H9 (cell line): Measurements from ENCODE around the gene IFIH1. TPM values are rescaled to one million over a fixed set of nuclear protein-coding genes. Genes with fewer than 3 reads are reported as not detected.

Experiments used
- DNase-seq: peaks from one replicate; pipeline ENCODE4 v3.0.0-alpha.2; 2017
- H2AFZ ChIP-seq: one replicate; pipeline ENCODE4 v1.6.1; 2013; ENCODE audit warnings: mild to moderate bottlenecking, low read length, control low read depth, moderate library complexity
- H2AK5ac ChIP-seq: 2 replicates; pipeline ENCODE4 v1.6.1; 2013; ENCODE audit warnings: low read length, control low read depth, mixed read lengths; ENCODE audit not compliant: insufficient read length
- H2BK120ac ChIP-seq: one replicate; pipeline ENCODE4 v1.6.1; 2013; ENCODE audit warnings: low read depth, mild to moderate bottlenecking, low read length, control low read depth, inconsistent platforms; ENCODE audit not compliant: poor library complexity, severe bottlenecking
- H2BK12ac ChIP-seq: 2 replicates; pipeline ENCODE4 v1.6.1; 2013; ENCODE audit warnings: low read length, control low read depth, mixed read lengths, low read depth; ENCODE audit not compliant: insufficient read length
- H2BK15ac ChIP-seq: 2 replicates; pipeline ENCODE4 v1.6.1; 2013; ENCODE audit warnings: low read depth, low read length, control low read depth
- H2BK20ac ChIP-seq: one replicate; pipeline ENCODE4 v1.6.1; 2013; ENCODE audit warnings: low read depth, mild to moderate bottlenecking, low read length, control low read depth, inconsistent platforms; ENCODE audit not compliant: poor library complexity, severe bottlenecking
- H2BK5ac ChIP-seq: 2 replicates; pipeline ENCODE4 v1.6.1; 2013; ENCODE audit warnings: low read length, control low read depth, mixed read lengths; ENCODE audit not compliant: insufficient read length
- H3K14ac ChIP-seq: 2 replicates; pipeline ENCODE4 v1.6.1; 2013; ENCODE audit warnings: low read length, control low read depth; ENCODE audit not compliant: insufficient read depth
- H3K18ac ChIP-seq: 2 replicates; pipeline ENCODE4 v1.6.1; 2013; ENCODE audit warnings: low read depth, mild to moderate bottlenecking, mixed read lengths, low read length, control low read depth; ENCODE audit not compliant: insufficient read length
- H3K23ac ChIP-seq: 2 replicates; pipeline ENCODE4 v1.6.1; 2013; ENCODE audit warnings: low read length, control low read depth, mixed read lengths, low read depth; ENCODE audit not compliant: insufficient read length
- H3K23me2 ChIP-seq: 2 replicates; pipeline ENCODE4 v1.6.1; 2013; ENCODE audit warnings: low read depth, mild to moderate bottlenecking, mixed read lengths, low read length, control low read depth; ENCODE audit not compliant: insufficient read length, poor library complexity, severe bottlenecking
- H3K27ac ChIP-seq: 2 replicates; pipeline ENCODE4 v1.5.1; 2013; ENCODE audit warnings: low read length, control low read depth, mixed read lengths, low read depth; ENCODE audit not compliant: insufficient read length
- H3K27me3 ChIP-seq: 2 replicates; pipeline ENCODE4 v1.6.1; 2013; ENCODE audit warnings: low read length, control low read depth, inconsistent platforms; ENCODE audit not compliant: insufficient read depth
- H3K4ac ChIP-seq: 2 replicates; pipeline ENCODE4 v1.6.1; 2013; ENCODE audit warnings: low read depth, mild to moderate bottlenecking, control low read depth, inconsistent platforms, low read length, moderate library complexity
- H3K4me1 ChIP-seq: 2 replicates; pipeline ENCODE4 v1.6.1; 2013; ENCODE audit warnings: low read length, control low read depth, inconsistent platforms; ENCODE audit not compliant: insufficient read depth
- H3K4me2 ChIP-seq: 2 replicates; pipeline ENCODE4 v1.6.1; 2013; ENCODE audit warnings: low read length, control low read depth, mixed read lengths; ENCODE audit not compliant: insufficient read length, insufficient read depth
- H3K56ac ChIP-seq: 2 replicates; pipeline ENCODE4 v1.6.1; 2013; ENCODE audit warnings: low read depth, mild to moderate bottlenecking, mixed read lengths, low read length, control low read depth; ENCODE audit not compliant: insufficient read length
- H3K79me1 ChIP-seq: 2 replicates; pipeline ENCODE4 v1.6.1; 2013; ENCODE audit warnings: low read depth, mild to moderate bottlenecking, moderate library complexity, low read length, control low read depth, inconsistent platforms; ENCODE audit not compliant: insufficient read depth, poor library complexity, severe bottlenecking
- H3K79me2 ChIP-seq: 2 replicates; pipeline ENCODE4 v1.6.1; 2013; ENCODE audit warnings: low read length, control low read depth, inconsistent platforms; ENCODE audit not compliant: insufficient read depth
- H3K9ac ChIP-seq: 2 replicates; pipeline ENCODE4 v1.6.1; 2013; ENCODE audit warnings: low read length, control low read depth, mixed read lengths; ENCODE audit not compliant: insufficient read length; ENCODE audit errors: extremely low read depth
- H3K9me3 ChIP-seq: one replicate; pipeline ENCODE4 v1.6.1; 2013; ENCODE audit warnings: low read depth, low read length, inconsistent platforms; ENCODE audit not compliant: control insufficient read depth
- H3T11ph ChIP-seq: one replicate; pipeline ENCODE4 v1.6.1; 2013; ENCODE audit warnings: mild to moderate bottlenecking, low read length, control low read depth, inconsistent platforms
- H4K20me1 ChIP-seq: one replicate; pipeline ENCODE4 v1.6.1; 2013; ENCODE audit not compliant: control insufficient read depth, insufficient read length, insufficient read depth
- H4K5ac ChIP-seq: 2 replicates; pipeline ENCODE4 v1.6.1; 2013; ENCODE audit warnings: low read depth, mild to moderate bottlenecking, mixed read lengths, low read length, control low read depth; ENCODE audit not compliant: insufficient read length
- H4K8ac ChIP-seq: replicated peaks from 2 replicates; pipeline ENCODE4 v1.6.1; 2013; ENCODE audit warnings: low read length, control low read depth, mixed read lengths, low read depth; ENCODE audit not compliant: insufficient read length
- H4K91ac ChIP-seq: 2 replicates; pipeline ENCODE4 v1.6.1; 2013; ENCODE audit warnings: low read depth, mild to moderate bottlenecking, moderate library complexity, mixed read lengths, low read length, control low read depth; ENCODE audit not compliant: insufficient read length
- H3K27ac Mint-ChIP-seq, 3 experiments: 2 replicates in 2 of 3; 3 replicates in 1 of 3; pipeline ENCODE4 v1.8.0; 2020 to 2021; ENCODE audit warnings: mixed read lengths in 3 of 3, mild to moderate bottlenecking in 1 of 3, moderate library complexity in 1 of 3
- H3K27me3 Mint-ChIP-seq: 2 replicates; pipeline ENCODE4 v1.8.0; 2021; ENCODE audit warnings: low read depth, mild to moderate bottlenecking, moderate library complexity, mixed read lengths
- H3K36me3 Mint-ChIP-seq, 3 experiments: 2 replicates in 2 of 3; 3 replicates in 1 of 3; pipeline ENCODE4 v1.8.0; 2020 to 2021; ENCODE audit warnings: low read depth in 3 of 3, mixed read lengths in 3 of 3; ENCODE audit not compliant: insufficient read depth in 1 of 3
- H3K4me1 Mint-ChIP-seq, 2 experiments: 2 replicates each; pipeline ENCODE4 v1.8.0; 2020; ENCODE audit warnings: mixed read lengths in 2 of 2
- H3K4me3 Mint-ChIP-seq, 2 experiments: 2 replicates in 1 of 2; 3 replicates in 1 of 2; pipeline ENCODE4 v1.8.0; 2020 to 2021; ENCODE audit warnings: mild to moderate bottlenecking in 2 of 2, mixed read lengths in 2 of 2, moderate library complexity in 1 of 2
- H3K9me3 Mint-ChIP-seq, 2 experiments: 2 replicates in 1 of 2; 3 replicates in 1 of 2; pipeline ENCODE4 v1.8.0; 2020; ENCODE audit warnings: mild to moderate bottlenecking in 2 of 2, mixed read lengths in 2 of 2, moderate library complexity in 1 of 2
- CTCF ChIP-seq: fragments of 200-600 bp; sonication (generic); conservative IDR thresholded peaks from 3 replicates; pipeline ENCODE4 v1.8.0; 2021; ENCODE audit warnings: antibody characterized with exemption, mild to moderate bottlenecking
- WGBS: extraction: QIAGEN DNeasy Blood & Tissue Kit; methylation state at CpG from one replicate; pipeline ENCODE4 v1.1.7; 2013; ENCODE audit warnings: missing lambda C conversion rate, low lambda C conversion rate, mixed read lengths; ENCODE audit not compliant: insufficient read length; ENCODE audit errors: extremely low coverage; 5-methylcytosine and 5-hydroxymethylcytosine counted together
- total RNA-seq: library from RNA; stranded (reverse); gene quantifications from 2 replicates; pipeline ENCODE4 v1.2.1, GENCODE V29; 2021

IFIH1 gene
- total RNA-seq, 1 experiment from 2014 or later, result 0.81 TPM

GRCh38 chr2:162232671-162233070 is 85.8 kb downstream of the IFIH1 start:
- no peak overlapping the region for H3K4me2 ChIP-seq
- H2BK15ac ChIP-seq, result no peak overlapping the region

More at GRCh38 chr2:162232671-162233070, 85.8 kb downstream of the IFIH1 start:
- Histone ChIP-seq H3K56ac (no peak overlapping the region), H3K4me1 (no peaks in the 10 kb centered on the region), H2AK5ac (no peak overlapping the region), H3K27me3 (no peaks in the 10 kb centered on the region), H2BK12ac (no peak overlapping the region), H3K23me2 (no peaks in the 10 kb centered on the region), H3K9ac (no peak overlapping the region), H3K18ac (no peak overlapping the region), H3K79me2 (no peaks in the 10 kb centered on the region), H3K79me1 (no peaks in the 10 kb centered on the region), H2BK120ac (no peak overlapping the region), H3T11ph (no peak overlapping the region), H3K9me3 (no peaks in the 10 kb centered on the region), H3K14ac (no peak overlapping the region), H4K91ac (no peak overlapping the region), H2BK5ac (no peak overlapping the region), H3K23ac (no peak overlapping the region), H4K20me1 (no peaks in the 10 kb centered on the region), H4K8ac (no peak overlapping the region), H4K5ac (no peak overlapping the region), H2BK20ac (no peak overlapping the region), H2AFZ (no peak overlapping the region), H3K27ac (no peak overlapping the region), H3K4ac (no peak overlapping the region)
- Mint-ChIP-seq H3K4me1 (no peaks in the 10 kb centered on the region), H3K4me3 (no peak overlapping the region), H3K9me3 (peaks cover 0 to 5% of the 10 kb centered on the region in 2 experiments; a peak in 2 of 5 replicates), H3K27ac (no peak overlapping the region; a peak in 1 of 7 replicates), H3K36me3 (peaks cover 0 to 2% (median 0%) of the 10 kb centered on the region in 3 experiments; a peak in 1 of 7 replicates), H3K27me3 (no peaks in the 10 kb centered on the region)
- TF ChIP-seq CTCF, result no peak
- no CpG with 5 or more reads among the region's 2 CpGs for WGBS
- DNase-seq, result no peak
